Measurements from ENCODE around the gene ZNF667. TPM values are rescaled to one million over a fixed set of nuclear protein-coding genes. Genes with fewer than 3 reads are reported as not detected.
A peak's percentile ranks its signal among the peaks of the same experiment; 100 is the strongest.

Gene ZNF667
- total and polyA plus RNA-seq, 3 experiments from 2014 or later, result 0.35 to 0.74 (median 0.54) TPM

- no peaks in the 10 kb centered on the region for H3K27me3 ChIP-seq (ENCODE audit: insufficient read depth, low read length, poor library complexity, severe bottlenecking)
- Mint-ChIP-seq H3K27me3 (peaks cover 32 to 41% of the 10 kb centered on the region in 2 donors), H3K36me3 (peaks cover 6 to 19% (median 7%) of the 10 kb centered on the region in 3 donors), H3K4me3 (no peak overlapping the region), H3K9me3 (peaks cover 51 to 88% (median 80%) of the 10 kb centered on the region in 5 donors), H3K27ac (no peak overlapping the region), H3K4me1 (peaks cover 5 to 11% (median 11%) of the 10 kb centered on the region in 3 donors)
- H3K4me3 ChIP-seq (ENCODE audit: low read length), result no peak overlapping the region
- POLR2A ChIA-PET, result no interaction called here
- H3K4me1 ChIP-seq (ENCODE audit: insufficient read depth, low read length), result no peaks in the 10 kb centered on the region
- CTCF ChIA-PET, result no interaction called here
- H3K27ac ChIP-seq (ENCODE audit: low read depth, low read length), result no peak overlapping the region
- no peaks in the 10 kb centered on the region for H3K36me3 ChIP-seq (ENCODE audit: insufficient read depth, low read length)
- peaks cover 7% of the 10 kb centered on the region for H3K9me3 ChIP-seq (ENCODE audit: low read length)
- no peak for DNase-seq
These were observed 1.1 kb downstream of the ZNF667 start for GRCh38 chr19:56476093-56476492.

- Mint-ChIP-seq H3K4me3 (no peak overlapping the region), H3K36me3 (peaks cover 6 to 19% (median 6%) of the 10 kb centered on the region in 3 donors), H3K27me3 (peaks cover 27 to 32% of the 10 kb centered on the region in 2 donors), H3K27ac (no peak overlapping the region), H3K9me3 (peaks cover 45 to 81% (median 74%) of the 10 kb centered on the region in 5 donors), H3K4me1 (peaks cover 5 to 11% (median 11%) of the 10 kb centered on the region in 3 donors)
- Histone ChIP-seq H3K4me1 (ENCODE audit: insufficient read depth, low read length) (no peaks in the 10 kb centered on the region), H3K9me3 (ENCODE audit: low read length) (peaks cover 7% of the 10 kb centered on the region), H3K27me3 (ENCODE audit: insufficient read depth, low read length, poor library complexity, severe bottlenecking) (no peaks in the 10 kb centered on the region), H3K36me3 (ENCODE audit: insufficient read depth, low read length) (no peaks in the 10 kb centered on the region), H3K4me3 (ENCODE audit: low read length) (no peak overlapping the region), H3K27ac (ENCODE audit: low read depth, low read length) (no peak overlapping the region)
- ChIA-PET CTCF (no interaction called here), POLR2A (no interaction called here)
- DNase-seq, result no peak
These were observed 2.8 kb downstream of the ZNF667 start for GRCh38 chr19:56474308-56474707.

GRCh38 chr19:56441206-56441792 is 35.8 kb downstream of the ZNF667 start:
- Histone ChIP-seq H3K4me3 (ENCODE audit: low read length) (peak overlapping the region; percentile 9), H3K27me3 (ENCODE audit: insufficient read depth, low read length, poor library complexity, severe bottlenecking) (no peaks in the 10 kb centered on the region), H3K36me3 (ENCODE audit: insufficient read depth, low read length) (no peaks in the 10 kb centered on the region), H3K4me1 (ENCODE audit: insufficient read depth, low read length) (no peaks in the 10 kb centered on the region), H3K27ac (ENCODE audit: low read depth, low read length) (no peak overlapping the region), H3K9me3 (ENCODE audit: low read length) (peaks cover 29% of the 10 kb centered on the region)
- Mint-ChIP-seq H3K4me3 (no peak overlapping the region), H3K4me1 (no peaks in the 10 kb centered on the region), H3K9me3 (peaks cover 52 to 75% (median 72%) of the 10 kb centered on the region in 5 donors), H3K27ac (peak overlapping the region in 1 of 8 donors; percentile 64), H3K27me3 (no peaks in the 10 kb centered on the region), H3K36me3 (peaks cover 2 to 22% (median 11%) of the 10 kb centered on the region in 3 donors)
- DNase-seq, result no peak
- ChIA-PET POLR2A (no interaction called here), CTCF (no interaction called here)

- no peaks in the 10 kb centered on the region for H3K4me1 ChIP-seq (ENCODE audit: insufficient read depth, low read length)
- no peaks in the 10 kb centered on the region for H3K27me3 ChIP-seq (ENCODE audit: insufficient read depth, low read length, poor library complexity, severe bottlenecking)
- H3K36me3 ChIP-seq (ENCODE audit: insufficient read depth, low read length), result peaks cover 23% of the 10 kb centered on the region
- no peak for DNase-seq
- no peaks in the 10 kb centered on the region for H3K27me3 Mint-ChIP-seq
- POLR2A ChIA-PET, result no interaction called here
- peaks cover 76% of the 10 kb centered on the region for H3K9me3 ChIP-seq (ENCODE audit: low read length)
- CTCF ChIA-PET, result no interaction called here
- no peak overlapping the region for H3K4me3 Mint-ChIP-seq
- no peak overlapping the region for H3K4me3 ChIP-seq (ENCODE audit: low read length)
- no peaks in the 10 kb centered on the region for H3K4me1 Mint-ChIP-seq
- H3K36me3 Mint-ChIP-seq, result peaks cover 29 to 62% (median 60%) of the 10 kb centered on the region in 3 donors
- H3K9me3 Mint-ChIP-seq, result peaks cover 54 to 97% (median 92%) of the 10 kb centered on the region in 5 donors
- H3K27ac ChIP-seq (ENCODE audit: low read depth, low read length), result no peak overlapping the region
- peak overlapping the region in 1 of 8 donors; percentile 54 for H3K27ac Mint-ChIP-seq
These were observed 53.2 kb downstream of the ZNF667 start for GRCh38 chr19:56423985-56424353.

- ChIA-PET POLR2A (no interaction called here), CTCF (no interaction called here)
- no peak overlapping the region for H3K4me3 ChIP-seq (ENCODE audit: low read length)
- DNase-seq, result no peak
- peaks cover 23% of the 10 kb centered on the region for H3K36me3 ChIP-seq (ENCODE audit: insufficient read depth, low read length)
- no peak overlapping the region for H3K27ac ChIP-seq (ENCODE audit: low read depth, low read length)
- H3K9me3 Mint-ChIP-seq, result peaks cover 59 to 99% (median 95%) of the 10 kb centered on the region in 5 donors
- H3K4me1 Mint-ChIP-seq, result no peaks in the 10 kb centered on the region
- no peaks in the 10 kb centered on the region for H3K4me1 ChIP-seq (ENCODE audit: insufficient read depth, low read length)
- peak overlapping the region in 1 of 8 donors; percentile 54 for H3K27ac Mint-ChIP-seq
- H3K27me3 Mint-ChIP-seq, result no peaks in the 10 kb centered on the region
- no peaks in the 10 kb centered on the region for H3K27me3 ChIP-seq (ENCODE audit: insufficient read depth, low read length, poor library complexity, severe bottlenecking)
- no peak overlapping the region for H3K4me3 Mint-ChIP-seq
- H3K36me3 Mint-ChIP-seq, result peaks cover 34 to 68% (median 65%) of the 10 kb centered on the region in 3 donors
- peaks cover 78% of the 10 kb centered on the region for H3K9me3 ChIP-seq (ENCODE audit: low read length)
These were observed 53.7 kb downstream of the ZNF667 start for GRCh38 chr19:56423276-56423984.

GRCh38 chr19:56405062-56405461 is 72.1 kb downstream of the ZNF667 start:
- POLR2A ChIA-PET, result no interaction called here
- CTCF ChIA-PET, result no interaction called here
- Mint-ChIP-seq H3K27me3 (peaks cover 0 to 3% of the 10 kb centered on the region in 2 donors), H3K36me3 (peaks cover 32 to 79% (median 61%) of the 10 kb centered on the region in 3 donors), H3K9me3 (peaks cover 35 to 73% (median 52%) of the 10 kb centered on the region in 5 donors), H3K27ac (peak overlapping the region; percentile 32 to 96 (median 82)), H3K4me1 (peaks cover 27 to 36% (median 32%) of the 10 kb centered on the region in 3 donors), H3K4me3 (peak overlapping the region; percentile 85 to 97 (median 92))
- Histone ChIP-seq H3K27me3 (ENCODE audit: insufficient read depth, low read length, poor library complexity, severe bottlenecking) (no peaks in the 10 kb centered on the region), H3K4me1 (ENCODE audit: insufficient read depth, low read length) (peaks cover 20% of the 10 kb centered on the region), H3K9me3 (ENCODE audit: low read length) (peaks cover 20% of the 10 kb centered on the region), H3K27ac (ENCODE audit: low read depth, low read length) (no peak overlapping the region), H3K36me3 (ENCODE audit: insufficient read depth, low read length) (peaks cover 26% of the 10 kb centered on the region), H3K4me3 (ENCODE audit: low read length) (peak overlapping the region; percentile 83)
- no peak for DNase-seq

- peaks cover 20% of the 10 kb centered on the region for H3K4me1 ChIP-seq (ENCODE audit: insufficient read depth, low read length)
- ChIA-PET CTCF (interaction anchor here (1.5 kb wide), 1 partner anchor 12 kb away, joined by 4 read pairs; no protein-coding TSS in a partner anchor), POLR2A (no interaction called here)
- peaks cover 23% of the 10 kb centered on the region for H3K9me3 ChIP-seq (ENCODE audit: low read length)
- H3K36me3 Mint-ChIP-seq, result peaks cover 29 to 76% (median 57%) of the 10 kb centered on the region in 3 donors
- peaks cover 23% of the 10 kb centered on the region for H3K36me3 ChIP-seq (ENCODE audit: insufficient read depth, low read length)
- peak overlapping the region; percentile 83 for H3K4me3 ChIP-seq (ENCODE audit: low read length)
- no peaks in the 10 kb centered on the region for H3K27me3 ChIP-seq (ENCODE audit: insufficient read depth, low read length, poor library complexity, severe bottlenecking)
- H3K27me3 Mint-ChIP-seq, result peaks cover 0 to 3% of the 10 kb centered on the region in 2 donors
- DNase-seq, result peak in 4 of 5 donors; percentile 1 to 55 (median 16)
- H3K9me3 Mint-ChIP-seq, result peaks cover 34 to 72% (median 52%) of the 10 kb centered on the region in 5 donors
- peak overlapping the region; percentile 94 for H3K27ac ChIP-seq (ENCODE audit: low read depth, low read length)
- H3K4me3 Mint-ChIP-seq, result peak overlapping the region; percentile 85 to 97 (median 92)
- H3K4me1 Mint-ChIP-seq, result peaks cover 27 to 36% (median 32%) of the 10 kb centered on the region in 3 donors
- peak overlapping the region in 7 of 8 donors; percentile 77 to 97 (median 88) for H3K27ac Mint-ChIP-seq
These were observed 72.5 kb downstream of the ZNF667 start for GRCh38 chr19:56404705-56405056.
